ENCODE data around the gene MEGF11.

Gene MEGF11

GRCh38 chr15:66032006-66032405 lies 221.5 kb downstream of the MEGF11 start:
- DNase-seq (ENCODE audit: low read depth in 1 of 2, low spot score in 1 of 2) = no peak
- Histone ChIP-seq H3K27ac (replicated peaks) (no peak overlapping the region), H3K27me3 (ENCODE audit: insufficient read depth, poor library complexity, severe bottlenecking) (no peaks in the 10 kb centered on the region), H3K4me3 (replicated peaks; ENCODE audit: insufficient read depth, low read length) (no peak overlapping the region)
- TF ChIP-seq SPI1 (IDR thresholded peaks at IDR 0.05; ENCODE audit: borderline replicate concordance, low read depth) = no peak
- TF ChIP-seq REST (IDR thresholded peaks at IDR 0.05; ENCODE audit: insufficient replicate concordance, low read depth) = no peak
- no peak for TF ChIP-seq CTCF (IDR thresholded peaks at IDR 0.05; ENCODE audit: insufficient read depth, low read length)
- TF ChIP-seq GABPA (IDR thresholded peaks at IDR 0.05; ENCODE audit: low read depth) = no peak
- TF ChIP-seq POLR2AphosphoS5 (IDR thresholded peaks at IDR 0.05; ENCODE audit: low read depth) = no peak

GRCh38 chr15:66030650-66031049 lies 222.9 kb downstream of the MEGF11 start:
- H3K4me3 ChIP-seq (replicated peaks; ENCODE audit: insufficient read depth, low read length) = no peak overlapping the region
- H3K27ac ChIP-seq (replicated peaks) = no peak overlapping the region
- no peaks in the 10 kb centered on the region for H3K27me3 ChIP-seq (ENCODE audit: insufficient read depth, poor library complexity, severe bottlenecking)
- no peak for DNase-seq (ENCODE audit: low read depth in 1 of 2, low spot score in 1 of 2)
- no peak for TF ChIP-seq GABPA (IDR thresholded peaks at IDR 0.05; ENCODE audit: low read depth)
- TF ChIP-seq CTCF (IDR thresholded peaks at IDR 0.05; ENCODE audit: insufficient read depth, low read length) = no peak
- no peak for TF ChIP-seq REST (IDR thresholded peaks at IDR 0.05; ENCODE audit: insufficient replicate concordance, low read depth)
- TF ChIP-seq SPI1 (IDR thresholded peaks at IDR 0.05; ENCODE audit: borderline replicate concordance, low read depth) = no peak
- TF ChIP-seq POLR2AphosphoS5 (IDR thresholded peaks at IDR 0.05; ENCODE audit: low read depth) = no peak

- no peak for DNase-seq (ENCODE audit: low read depth in 1 of 2, low spot score in 1 of 2)
- no peak overlapping the region for H3K4me3 ChIP-seq (replicated peaks; ENCODE audit: insufficient read depth, low read length)
- peaks cover 4% of the 10 kb centered on the region for H3K27me3 ChIP-seq (ENCODE audit: insufficient read depth, poor library complexity, severe bottlenecking)
- no peak for TF ChIP-seq SPI1 (IDR thresholded peaks at IDR 0.05; ENCODE audit: borderline replicate concordance, low read depth)
- TF ChIP-seq POLR2AphosphoS5 (IDR thresholded peaks at IDR 0.05; ENCODE audit: low read depth) = no peak
- no peak for TF ChIP-seq REST (IDR thresholded peaks at IDR 0.05; ENCODE audit: insufficient replicate concordance, low read depth)
- TF ChIP-seq GABPA (IDR thresholded peaks at IDR 0.05; ENCODE audit: low read depth) = no peak
- TF ChIP-seq CTCF (IDR thresholded peaks at IDR 0.05; ENCODE audit: insufficient read depth, low read length) = no peak
- no peak overlapping the region for H3K27ac ChIP-seq (replicated peaks)
Measured at GRCh38 chr15:66029650-66030049, 223.9 kb downstream of the MEGF11 start.
